ENCODE results near the gene ZNF410.

GRCh38 chr14:73965216-73965615 is 78.6 kb downstream of the ZNF410 start:
- TF ChIP-seq CTCF (IDR thresholded peaks at IDR 0.05; ENCODE audit: borderline replicate concordance, extremely low read depth, low read length, poor library complexity, severe bottlenecking), result no peak
- TF ChIP-seq EZH2 (IDR thresholded peaks at IDR 0.05; ENCODE audit: borderline replicate concordance, low read depth, low read length, severe bottlenecking), result no peak

Measured in DND-41 (cell line).